Pulmonary artery endothelial cell (primary cell): ENCODE measurements around the gene CAB39. TPM values are rescaled to one million over a fixed set of nuclear protein-coding genes. Genes with fewer than 3 reads are reported as not detected.
A peak's percentile ranks its signal among the peaks of the same experiment; 100 is the strongest.

Experiments used
- DNase-seq: peaks from one replicate; pipeline ENCODE4 v3.0.0-alpha.2; 2011; ENCODE audit warnings: low read depth, low spot score
- total RNA-seq: library from RNA; depleted of rRNA; stranded (reverse); fragments of >200 nt; gene quantifications from 2 replicates; pipeline ENCODE4 v1.2.3, GENCODE V29; 2014

The CAB39 gene
- 70.8 and 78.2 TPM in 2 replicates for total RNA-seq

GRCh38 chr2:230712443-230713330, at the start of gene CAB39:
TSS of gene CAB39 (plus strand) at chr2:230712842. CDS start at chr2:230760002, 47,160 bp downstream.
- peak; percentile 61 for DNase-seq

GRCh38 chr2:230664128-230664527, 48.5 kb upstream of the CAB39 start:
- DNase-seq: no peak

GRCh38 chr2:230664844-230665243, 47.8 kb upstream of the CAB39 start:
- no peak for DNase-seq

DNA sequence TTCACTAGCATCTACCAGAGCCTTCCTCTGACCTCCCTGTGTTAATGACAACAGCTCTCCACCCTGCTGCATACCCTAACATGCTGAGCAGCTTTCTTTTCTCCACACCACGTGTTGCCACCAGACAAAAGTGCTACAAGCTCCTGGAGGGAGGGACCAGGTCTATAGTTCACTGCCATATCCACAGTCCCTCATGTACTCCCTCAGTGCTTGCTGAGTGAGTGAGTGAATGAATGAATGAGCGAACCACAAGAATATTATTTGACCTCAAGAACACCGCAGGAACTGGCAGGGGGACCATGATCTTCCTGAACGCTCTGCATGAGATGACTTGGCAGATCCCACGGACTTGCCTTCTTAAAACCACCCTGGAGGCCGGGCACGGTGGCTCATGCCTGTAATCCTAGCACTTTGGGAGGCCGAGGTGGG, 47.4 kb upstream of the CAB39 start:
- no peak for DNase-seq

GRCh38 chr2:230666446-230666845, 46.2 kb upstream of the CAB39 start:
- DNase-seq: no peak

DNA sequence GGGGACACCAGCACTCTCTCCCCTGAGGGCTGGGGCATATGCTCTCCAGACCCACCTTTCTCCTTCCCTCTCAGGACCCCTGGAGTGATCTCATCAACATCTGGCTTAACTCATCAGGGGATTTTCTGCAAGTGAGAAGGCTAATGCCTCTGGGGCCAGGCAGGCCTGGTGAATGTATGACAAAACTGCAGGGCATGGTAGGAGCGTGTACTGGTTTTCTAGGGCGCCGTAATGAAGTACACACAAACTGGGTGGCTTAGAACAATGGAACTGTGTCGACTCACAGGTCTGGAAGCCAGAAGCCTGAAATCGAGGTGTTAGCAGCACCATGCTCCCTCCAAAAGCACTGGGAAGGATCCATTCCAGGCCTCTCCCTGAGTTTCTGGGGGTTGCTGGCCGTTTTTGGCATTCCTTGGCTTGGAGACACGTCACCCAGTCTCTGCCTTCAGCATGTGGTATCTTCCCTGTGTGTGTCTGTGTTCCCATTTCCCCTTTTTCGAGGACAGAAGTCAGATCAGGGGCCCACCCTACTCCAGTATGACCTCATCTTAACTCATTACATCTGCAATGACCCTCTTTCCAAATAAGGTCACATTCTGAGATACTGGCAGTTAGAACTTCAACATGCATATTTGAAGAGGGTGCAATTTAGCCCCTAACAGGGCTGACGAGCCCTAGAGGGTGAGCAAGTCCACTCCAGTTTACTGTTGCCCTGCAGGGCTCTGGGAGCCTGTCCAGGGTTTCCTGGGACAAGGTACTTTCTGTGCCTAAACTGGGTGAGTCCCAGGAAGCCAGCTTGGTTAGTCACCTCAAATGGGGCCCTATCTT, 45.5 kb upstream of the CAB39 start:
- DNase-seq: no peak

DNA sequence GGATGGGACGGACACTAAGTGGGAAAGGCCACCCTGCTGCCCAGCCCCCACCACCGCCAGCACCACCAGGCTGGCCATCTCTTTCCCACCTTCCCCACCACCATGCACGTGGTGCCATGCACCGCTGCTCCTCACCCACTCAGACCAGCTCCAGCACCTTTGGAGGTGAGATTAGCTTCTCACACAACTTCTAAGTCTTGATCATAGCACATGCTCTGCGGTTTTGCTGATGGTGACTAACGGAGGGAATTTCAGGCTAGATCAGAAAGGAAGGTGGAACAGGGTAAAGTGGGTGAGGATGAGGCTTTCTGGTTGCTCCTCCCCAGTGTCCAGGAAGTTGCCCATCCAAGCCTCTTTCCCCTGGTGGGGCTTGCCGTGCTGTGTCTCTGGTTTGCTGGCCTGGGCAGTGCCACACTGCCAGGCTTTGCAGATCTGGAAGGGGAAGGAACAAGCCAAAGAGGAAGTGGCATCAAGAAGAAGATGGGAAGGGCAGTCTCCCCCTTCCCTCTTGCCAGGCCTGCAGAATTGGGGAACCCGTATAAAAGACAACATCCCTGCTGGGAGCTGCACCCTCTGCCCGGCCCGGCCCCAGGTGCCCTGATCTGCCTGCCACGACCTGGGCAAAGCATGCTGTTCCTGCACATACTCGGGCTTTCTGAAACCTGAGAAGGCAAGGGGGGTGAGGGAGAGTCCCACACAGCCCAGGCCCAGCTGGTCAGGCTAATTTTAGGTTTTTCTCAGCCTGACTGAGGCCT, 44.3 kb upstream of the CAB39 start:
- no peak for DNase-seq

DNA sequence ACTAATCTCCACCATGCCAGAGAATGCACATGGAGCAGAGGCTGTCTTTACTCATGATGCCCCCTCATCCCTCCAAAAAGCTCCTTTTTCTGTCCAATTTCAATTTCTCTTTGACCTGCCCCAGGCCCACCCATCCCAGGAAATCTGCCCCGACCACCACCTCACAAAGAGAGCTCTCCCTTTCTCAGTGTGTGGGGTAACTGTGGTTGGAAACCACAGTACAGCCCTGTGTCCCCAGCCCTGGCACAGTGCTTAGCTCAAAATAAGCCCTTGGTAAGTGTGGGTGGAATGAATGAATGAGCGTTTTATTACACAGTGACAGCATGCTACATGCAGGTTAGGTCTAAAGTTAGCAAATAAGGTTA, 43.7 kb upstream of the CAB39 start:
- DNase-seq: no peak

GRCh38 chr2:230669386-230669950, 43.2 kb upstream of the CAB39 start:
- no peak for DNase-seq

DNA sequence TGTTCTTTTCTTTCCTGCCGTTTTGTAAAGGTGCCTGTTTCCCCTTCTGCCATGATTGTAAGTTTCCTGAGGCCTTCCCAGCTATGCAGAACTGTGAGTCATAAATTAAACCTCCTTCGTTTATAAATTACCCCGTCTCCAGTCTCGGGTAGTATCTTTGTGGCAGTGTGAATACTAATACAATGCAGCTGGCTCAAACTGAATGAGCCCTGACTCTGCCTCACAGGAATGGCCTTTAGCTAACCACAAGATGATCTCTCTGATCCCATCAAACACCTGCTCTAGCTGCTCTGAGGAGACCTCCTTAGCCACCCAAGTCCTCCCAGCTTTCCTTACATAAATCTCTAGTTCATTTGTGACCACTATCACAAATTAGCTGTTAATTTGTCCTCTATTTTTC, 41.5 kb upstream of the CAB39 start:
- no peak for DNase-seq

DNA sequence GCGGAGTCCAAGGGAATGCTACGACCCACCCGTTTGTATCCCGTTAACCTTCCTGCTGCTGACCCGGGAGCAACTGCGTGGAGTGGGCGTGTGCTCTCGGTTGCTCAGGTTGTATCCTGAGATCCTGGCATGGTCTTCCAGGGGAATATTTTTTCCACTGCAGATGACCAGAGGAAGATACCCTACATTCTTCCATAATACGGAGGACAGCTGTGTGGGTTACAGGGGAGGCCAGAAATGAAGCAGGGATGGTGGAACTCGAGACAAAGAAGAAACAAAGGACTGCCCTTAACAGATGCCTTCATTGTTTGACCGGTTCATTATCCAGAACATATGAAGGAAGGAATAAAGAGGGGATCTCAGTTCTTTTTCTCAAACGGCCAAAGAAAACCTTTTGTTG, 39.8 kb upstream of the CAB39 start:
- DNase-seq: no peak

- DNase-seq: no peak
Observed at GRCh38 chr2:230674401-230674800, 38.2 kb upstream of the CAB39 start.

- DNase-seq: no peak
Observed at GRCh38 chr2:230674966-230675672, 37.5 kb upstream of the CAB39 start.

DNA sequence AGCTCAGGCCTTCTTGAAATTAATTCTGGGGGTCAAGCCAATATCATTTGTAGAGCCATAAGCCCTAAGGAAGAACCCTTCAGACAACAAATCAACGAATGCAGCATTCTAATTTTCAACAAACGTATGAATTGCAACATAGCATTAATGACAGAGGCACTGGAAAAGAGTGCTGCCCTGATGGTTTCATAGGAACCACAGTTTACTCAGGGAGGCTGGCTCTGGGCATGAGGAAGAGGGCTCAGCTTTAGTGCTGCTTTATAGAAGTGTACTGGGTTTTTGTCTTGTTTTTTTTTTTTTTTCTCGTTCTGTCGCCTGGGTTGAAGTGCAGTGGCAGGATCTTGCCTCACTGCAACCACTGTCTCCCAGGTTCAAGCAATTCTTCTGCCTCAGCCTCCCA, 36.1 kb upstream of the CAB39 start:
- DNase-seq: no peak

DNA sequence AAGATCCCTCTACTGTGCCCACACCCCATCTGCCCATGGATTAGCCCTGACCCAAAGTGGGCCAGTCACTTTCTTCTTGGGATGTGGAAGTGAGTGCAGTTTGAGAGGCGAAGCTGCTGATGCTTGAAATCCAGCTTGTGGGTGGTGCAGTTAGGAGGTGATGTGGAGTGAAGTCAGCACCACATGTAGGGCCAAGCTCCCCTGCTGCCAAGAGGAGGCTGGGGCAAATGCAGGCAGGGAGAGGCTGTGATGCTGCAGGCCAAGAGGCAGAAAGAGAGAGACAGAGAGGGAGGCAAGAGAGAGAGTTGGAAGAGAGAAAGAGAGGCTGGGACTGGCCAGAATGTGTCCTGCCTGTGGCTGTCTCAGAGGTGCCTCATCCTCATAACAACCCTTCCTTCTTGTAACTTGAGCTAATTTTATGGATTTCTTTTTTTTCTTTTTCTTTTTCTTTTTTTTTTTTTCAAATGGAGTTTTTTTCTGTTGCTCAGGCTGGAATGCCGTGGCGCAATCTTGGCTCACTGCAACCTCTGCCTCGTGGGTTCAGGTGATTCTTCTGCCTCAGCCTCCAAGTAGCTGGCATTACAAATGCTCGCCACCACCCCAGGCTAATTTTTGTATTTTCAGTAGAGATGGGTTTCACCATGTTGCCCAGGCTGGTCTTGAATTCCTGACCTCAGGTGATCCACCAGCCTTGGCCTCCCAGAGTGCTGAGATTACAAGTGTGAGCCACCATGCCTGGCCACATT, 35.3 kb upstream of the CAB39 start:
- DNase-seq: no peak

GRCh38 chr2:230678018-230678417, 34.6 kb upstream of the CAB39 start:
- DNase-seq: no peak

- DNase-seq: no peak
Observed at GRCh38 chr2:230678451-230678850, 34.2 kb upstream of the CAB39 start.

- no peak for DNase-seq
Observed at GRCh38 chr2:230680463-230681170, 32.0 kb upstream of the CAB39 start.

- no peak for DNase-seq
Observed at GRCh38 chr2:230681171-230681545, 31.5 kb upstream of the CAB39 start.
